Lung (tissue), 12 donors: ENCODE data around the gene PRKACB. TPM values are rescaled to one million over a fixed set of nuclear protein-coding genes. Genes with fewer than 3 reads are reported as not detected.

Source experiments
- ATAC-seq: fragments of 200-7000 bp; cut with Tn5 transposase; one replicate; pipeline ENCODE4 v1.9.1; 2020; ENCODE audit warnings: moderate number of reproducible peaks; ENCODE audit not compliant: insufficient read depth, low FRiP score
- DNase-seq, 3 donors: peaks; one replicate each; pipeline ENCODE4 v3.0.0-alpha.2; 2013 to 2017
- H3K27ac ChIP-seq, 2 donors: one replicate each; pipeline ENCODE4 v1.5.1; 2013; ENCODE audit warnings: mild to moderate bottlenecking in 2 of 2, moderate library complexity in 2 of 2, control low read depth in 1 of 2, inconsistent platforms in 1 of 2, low read depth in 1 of 2, low read length in 1 of 2
- H3K27me3 ChIP-seq, 3 donors: one replicate each; pipeline ENCODE4 v1.5.1; 2013; ENCODE audit warnings: low read length in 2 of 3; ENCODE audit not compliant: control insufficient read depth in 3 of 3, insufficient read depth in 3 of 3
- H3K36me3 ChIP-seq, 4 donors: one replicate each; pipeline ENCODE4 v1.5.1; 2013; ENCODE audit warnings: low read length in 4 of 4, mild to moderate bottlenecking in 1 of 4, moderate library complexity in 1 of 4; ENCODE audit not compliant: control insufficient read depth in 4 of 4, insufficient read depth in 4 of 4
- H3K4me1 ChIP-seq, 5 donors: one replicate each; pipeline ENCODE4 v1.5.1; 2013; ENCODE audit warnings: low read length in 5 of 5, mild to moderate bottlenecking in 2 of 5, moderate library complexity in 1 of 5; ENCODE audit not compliant: control insufficient read depth in 5 of 5, insufficient read depth in 5 of 5
- H3K4me3 ChIP-seq: one replicate; pipeline ENCODE4 v1.5.1; 2013; ENCODE audit warnings: mild to moderate bottlenecking, control low read depth, moderate library complexity
- H3K9ac ChIP-seq, 2 donors: one replicate each; pipeline ENCODE4 v1.5.1; 2013; ENCODE audit warnings: low read length in 2 of 2, control low read depth in 1 of 2; ENCODE audit not compliant: insufficient read depth in 1 of 2
- H3K9me3 ChIP-seq, 4 donors: one replicate each; pipeline ENCODE4 v1.5.1; 2013; ENCODE audit warnings: low read length in 3 of 4, mild to moderate bottlenecking in 1 of 4, moderate library complexity in 1 of 4; ENCODE audit not compliant: control insufficient read depth in 4 of 4, insufficient read depth in 3 of 4
- WGBS, 2 donors: extraction: QIAGEN DNeasy Blood & Tissue Kit; methylation state at CpG; one replicate each; pipeline ENCODE4 v1.1.7; 2013; 5-methylcytosine and 5-hydroxymethylcytosine counted together
- polyA plus RNA-seq, 2 donors: library from polyadenylated mRNA; stranded (reverse); fragments of 200-250 nt; gene quantifications; one replicate each; pipeline ENCODE4 v1.2.1, GENCODE V29; 2013
- total RNA-seq, 2 donors: library from RNA; depleted of rRNA in 1 of 2; stranded (reverse); fragments of >200 nt in 1 of 2; gene quantifications; one replicate each; pipeline ENCODE4 v1.2.1, GENCODE V29; 2014 to 2021
- TF ChIP-seq, protein P1 (sequence below): IDR thresholded peaks from 2 replicates; pipeline ENCODE4 v1.5.1; 2012; ENCODE audit warnings: mild to moderate bottlenecking; ENCODE audit errors: control extremely low read depth, extremely low read depth
- donor health status: control.
- donor health status: control.
- donor health status: Bipolar disorder and iron deficiency.
- donor health status: healthy.
- donor health status: DM: yes; HTN: yes; CAD: no.

The PRKACB gene
- total and polyA plus RNA-seq, 4 donors, result 4.2 to 43.1 (median 11.4) TPM

DNA sequence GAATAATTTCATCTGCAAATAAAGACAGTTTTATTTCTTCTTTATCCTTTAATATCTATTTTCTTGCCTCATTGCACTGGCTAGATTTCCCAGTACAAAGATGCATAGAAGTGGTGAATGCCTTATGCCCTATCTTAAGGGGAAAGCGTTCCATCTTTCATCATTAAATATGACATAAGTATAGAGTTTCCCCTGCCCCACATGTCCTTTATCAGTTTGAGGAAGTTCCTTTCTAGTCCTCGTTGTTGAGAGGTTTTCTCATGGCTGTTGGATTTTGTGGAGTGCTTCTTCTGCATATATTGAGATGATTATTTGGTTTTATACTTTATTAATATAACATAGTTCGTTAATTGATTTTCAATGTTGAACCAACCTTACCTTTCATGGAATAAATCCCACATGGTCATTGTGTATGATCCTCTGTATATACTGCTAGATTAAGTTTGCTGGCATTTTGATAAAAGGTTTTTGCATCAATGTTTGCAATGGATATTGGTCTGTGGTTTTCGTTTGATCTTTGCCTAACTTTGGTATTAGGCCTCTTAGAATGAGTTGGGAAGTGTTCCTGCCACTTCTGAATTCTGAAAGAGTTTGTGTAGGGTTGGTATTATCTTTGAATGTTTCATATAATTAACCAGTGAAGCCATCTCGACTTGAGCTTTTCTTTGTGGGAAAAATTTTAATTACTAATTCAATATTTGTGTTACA lies 15.6 kb downstream of the PRKACB start:
- Histone ChIP-seq H3K4me3 (no peak overlapping the region), H3K27ac (no peak overlapping the region), H3K27me3 (no peaks in the 10 kb centered on the region), H3K4me1 (peaks cover 0 to 11% (median 0%) of the 10 kb centered on the region in 5 donors), H3K9ac (no peak overlapping the region), H3K36me3 (no peaks in the 10 kb centered on the region), H3K9me3 (peaks cover 0 to 3% (median 0%) of the 10 kb centered on the region in 4 donors)
- TF ChIP-seq, protein P1, sequence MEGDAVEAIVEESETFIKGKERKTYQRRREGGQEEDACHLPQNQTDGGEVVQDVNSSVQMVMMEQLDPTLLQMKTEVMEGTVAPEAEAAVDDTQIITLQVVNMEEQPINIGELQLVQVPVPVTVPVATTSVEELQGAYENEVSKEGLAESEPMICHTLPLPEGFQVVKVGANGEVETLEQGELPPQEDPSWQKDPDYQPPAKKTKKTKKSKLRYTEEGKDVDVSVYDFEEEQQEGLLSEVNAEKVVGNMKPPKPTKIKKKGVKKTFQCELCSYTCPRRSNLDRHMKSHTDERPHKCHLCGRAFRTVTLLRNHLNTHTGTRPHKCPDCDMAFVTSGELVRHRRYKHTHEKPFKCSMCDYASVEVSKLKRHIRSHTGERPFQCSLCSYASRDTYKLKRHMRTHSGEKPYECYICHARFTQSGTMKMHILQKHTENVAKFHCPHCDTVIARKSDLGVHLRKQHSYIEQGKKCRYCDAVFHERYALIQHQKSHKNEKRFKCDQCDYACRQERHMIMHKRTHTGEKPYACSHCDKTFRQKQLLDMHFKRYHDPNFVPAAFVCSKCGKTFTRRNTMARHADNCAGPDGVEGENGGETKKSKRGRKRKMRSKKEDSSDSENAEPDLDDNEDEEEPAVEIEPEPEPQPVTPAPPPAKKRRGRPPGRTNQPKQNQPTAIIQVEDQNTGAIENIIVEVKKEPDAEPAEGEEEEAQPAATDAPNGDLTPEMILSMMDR, result no peak
- ATAC-seq (no peak), DNase-seq (no peak)
- 56 to 71% methylated on average over 5 of the region's 5 CpGs for WGBS, 2 donors

DNA sequence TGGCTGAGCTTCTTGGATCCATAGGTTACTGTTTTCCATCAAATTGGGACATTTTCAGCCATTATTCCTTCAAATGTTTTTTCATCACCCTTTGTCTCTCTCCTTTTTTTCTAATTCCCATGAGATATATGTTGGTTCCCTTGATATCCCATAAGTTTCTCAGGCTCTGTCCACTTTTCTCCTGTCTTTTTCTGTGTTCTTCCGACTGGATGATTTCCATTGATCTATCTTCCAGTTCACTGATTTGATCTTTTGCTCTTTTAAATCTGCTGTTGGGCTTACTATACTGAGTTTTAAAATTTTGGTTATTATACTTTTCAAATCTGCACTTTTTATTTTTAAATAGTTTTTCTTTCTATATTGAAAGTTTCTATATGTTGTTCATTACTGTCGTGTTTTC lies 18.2 kb downstream of the PRKACB start:
- Histone ChIP-seq H3K9me3 (peaks cover 0 to 3% (median 0%) of the 10 kb centered on the region in 4 donors), H3K27me3 (no peaks in the 10 kb centered on the region), H3K9ac (no peak overlapping the region), H3K4me3 (no peak overlapping the region), H3K27ac (no peak overlapping the region), H3K4me1 (peaks cover 0 to 15% (median 0%) of the 10 kb centered on the region in 5 donors), H3K36me3 (no peaks in the 10 kb centered on the region)
- WGBS, 2 donors, result 98% methylated on average over 2 of the region's 2 CpGs
- DNase-seq (no peak), ATAC-seq (no peak)
- TF ChIP-seq, protein P1, result no peak

DNA sequence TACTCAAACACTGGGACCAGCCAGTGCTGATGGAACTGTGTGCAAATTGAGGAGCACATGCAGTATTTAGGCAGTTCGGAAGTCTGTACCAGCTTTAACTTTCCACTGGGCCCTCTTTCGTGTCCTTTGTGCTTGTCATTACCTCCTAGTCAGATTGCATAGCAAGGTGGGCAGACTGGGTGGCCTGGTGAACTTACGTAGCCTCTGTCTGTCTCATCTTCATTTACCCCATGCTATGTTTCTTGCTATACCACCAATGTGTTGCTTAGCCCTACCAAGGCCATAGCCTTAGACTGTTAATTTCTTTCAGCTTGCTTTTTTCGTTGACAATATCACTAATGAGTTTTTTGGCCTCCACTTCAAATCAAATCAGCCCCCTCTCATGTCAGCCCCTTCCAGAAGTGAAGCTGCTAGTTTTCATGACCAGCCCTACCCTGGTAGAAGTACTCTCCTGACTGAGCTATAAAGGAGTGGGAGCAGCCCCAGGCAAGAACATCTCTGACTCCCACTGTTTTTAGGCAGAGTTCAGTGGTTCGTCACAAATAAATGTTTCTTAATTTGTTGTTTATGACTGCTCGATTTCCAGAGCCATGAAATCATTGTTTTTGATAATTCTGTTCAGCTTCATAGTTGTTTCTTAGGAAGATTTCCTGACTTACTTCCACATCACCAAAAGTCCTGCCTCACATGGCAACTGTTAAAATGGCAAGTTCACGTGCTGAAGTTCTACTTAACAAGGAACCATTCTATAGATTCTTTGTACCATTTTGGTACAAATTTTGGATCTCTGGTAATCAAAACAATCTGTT lies 19.3 kb downstream of the PRKACB start:
- DNase-seq (peak in 1 of 3 donors; percentile 9), ATAC-seq (no peak)
- Histone ChIP-seq H3K9ac (no peak overlapping the region), H3K4me1 (peaks cover 0 to 15% (median 0%) of the 10 kb centered on the region in 5 donors), H3K4me3 (no peak overlapping the region), H3K9me3 (peaks cover 0 to 3% (median 0%) of the 10 kb centered on the region in 4 donors), H3K36me3 (no peaks in the 10 kb centered on the region), H3K27me3 (no peaks in the 10 kb centered on the region), H3K27ac (no peak overlapping the region)
- WGBS, 2 donors, result 89 to 92% methylated on average over 7 of the region's 7 CpGs
- TF ChIP-seq, protein P1, result no peak
